Endothelial cell of umbilical vein (primary cell): Measurements from ENCODE around the gene P2RY1. TPM values are rescaled to one million over a fixed set of nuclear protein-coding genes. Genes with fewer than 3 reads are reported as not detected.

Experiments used
- BruUV-seq: library from RNA; stranded (reverse); fragments of 400-500 nt; replicated peaks from 2 replicates; lab custom pipeline; 2021; lab: Mats Ljungman, UMichigan
- CTCF ChIA-PET: fragments of 300-600, 350-600 bp; sonication (Branson Sonifier 250); formaldehyde crosslinking; loops from one replicate; lab custom pipeline; 2021; ENCODE audit warnings: antibody characterized with exemption, inconsistent platforms; lab: Charles Lee
- POLR2A ChIA-PET: fragments of 300-600, 350-600 bp; sonication (Branson Sonifier 250); formaldehyde crosslinking; loops from one replicate; lab custom pipeline; 2021; ENCODE audit warnings: antibody characterized with exemption, inconsistent platforms; lab: Charles Lee
- DNase-seq: peaks from one replicate; pipeline ENCODE4 v3.0.0-alpha.2; 2011; ENCODE audit warnings: low read depth, low spot score
- FAIRE-seq: peaks from 2 replicates; lab custom pipeline; 2011; peaks lifted over from hg19 to GRCh38; lab: Jason Lieb, UNC
- H2AFZ ChIP-seq: 2 replicates; pipeline ENCODE4 v1.6.0; 2012; ENCODE audit warnings: low read depth, low read length, control low read depth, inconsistent platforms
- H3K27ac ChIP-seq: 2 replicates; pipeline ENCODE4 v1.5.1; 2011; ENCODE audit warnings: low read depth, mild to moderate bottlenecking, control low read depth, low read length, moderate library complexity; ENCODE audit not compliant: insufficient read depth
- H3K27me3 ChIP-seq, 2 experiments: 2 replicates each; pipeline versions ENCODE4 v1.6.0 to v1.6.1; 2011; ENCODE audit warnings: low read length in 2 of 2, mixed read lengths in 1 of 2; ENCODE audit not compliant: control insufficient read depth in 2 of 2, insufficient read depth in 2 of 2
- H3K36me3 ChIP-seq, 2 experiments: 2 replicates in 1 of 2; 3 replicates in 1 of 2; pipeline ENCODE4 v1.5.1; 2011; ENCODE audit warnings: low read length in 2 of 2, mild to moderate bottlenecking in 1 of 2, moderate library complexity in 1 of 2; ENCODE audit not compliant: control insufficient read depth in 2 of 2, insufficient read depth in 2 of 2; ENCODE audit errors: extremely low read depth in 1 of 2
- H3K4me1 ChIP-seq: 3 replicates; pipeline ENCODE4 v1.5.1; 2011; ENCODE audit warnings: mild to moderate bottlenecking, low read length; ENCODE audit not compliant: control insufficient read depth, insufficient read depth; ENCODE audit errors: extremely low read depth
- H3K4me2 ChIP-seq: 2 replicates; pipeline ENCODE4 v1.6.1; 2011; ENCODE audit warnings: low read length, control low read depth, mixed read lengths; ENCODE audit not compliant: insufficient read depth
- H3K4me3 ChIP-seq, 3 experiments: fragments of 200-600 bp in 1 of 3; sonication (generic), shearing (Covaris generic) in 1 of 3; replicated peaks in 1 of 3; 2 replicates each; pipeline ENCODE4 v1.5.1; 2011 to 2016; ENCODE audit warnings: control low read depth in 3 of 3, low read length in 3 of 3, mild to moderate bottlenecking in 2 of 3, inconsistent platforms in 1 of 3, low read depth in 1 of 3, moderate library complexity in 1 of 3; ENCODE audit not compliant: insufficient read depth in 1 of 3
- H3K79me2 ChIP-seq: 2 replicates; pipeline ENCODE4 v1.6.0; 2012; ENCODE audit warnings: low read length, inconsistent platforms; ENCODE audit not compliant: control insufficient read depth, insufficient read depth
- H3K9ac ChIP-seq: replicated peaks from 2 replicates; pipeline ENCODE3; 2011; ENCODE audit warnings: low read length, control low read depth; ENCODE audit not compliant: insufficient read depth; ENCODE audit errors: extremely low read depth
- H3K9me1 ChIP-seq: replicated peaks from 3 replicates; pipeline ENCODE4 v1.6.0; 2011; ENCODE audit warnings: mild to moderate bottlenecking, low read length; ENCODE audit not compliant: control insufficient read depth, insufficient read depth; ENCODE audit errors: extremely low read depth
- H3K9me3 ChIP-seq: replicated peaks from 2 replicates; pipeline ENCODE4 v1.5.1; 2012; ENCODE audit warnings: low read length, inconsistent platforms; ENCODE audit not compliant: control insufficient read depth, insufficient read depth
- H4K20me1 ChIP-seq: replicated peaks from 2 replicates; pipeline ENCODE3; 2011; ENCODE audit warnings: mild to moderate bottlenecking, low read length; ENCODE audit not compliant: control insufficient read depth, insufficient read depth; ENCODE audit errors: extremely low read depth
- CTCF ChIP-seq, 2 donors: IDR thresholded peaks; 1 replicate in 1 of 2; 2 replicates in 1 of 2; pipeline ENCODE4 v1.5.1; 2011; ENCODE audit warnings: low read length in 2 of 2, mild to moderate bottlenecking in 2 of 2, moderate library complexity in 2 of 2, control low read depth in 1 of 2, inconsistent platforms in 1 of 2, low read depth in 1 of 2; ENCODE audit not compliant: insufficient read depth in 1 of 2; ENCODE audit errors: extremely low read depth in 1 of 2
- GATA2 ChIP-seq: IDR thresholded peaks from 2 replicates; pipeline ENCODE4 v1.7.0; 2011; ENCODE audit warnings: low read depth, mild to moderate bottlenecking, moderate library complexity, mixed read lengths, low read length; ENCODE audit not compliant: insufficient read length, insufficient read depth
- MAX ChIP-seq: IDR thresholded peaks from 2 replicates; pipeline ENCODE4 v1.6.1; 2011; ENCODE audit not compliant: insufficient read depth, insufficient read length
- dilution Hi-C: fragments of 300-500 bp; cut with MboI; formaldehyde crosslinking; loops from one replicate; pipeline ENCODE4 v1.15.0; 2019; ENCODE audit warnings: low sequenced_read_pairs; ENCODE audit not compliant: extremely low pct_ligation_motif_present
- intact Hi-C: fragments of 100-400 bp; cut with micrococcal nuclease; formaldehyde crosslinking; loops from one replicate; pipeline ENCODE4 v1.10.0; 2022
- polyA plus RNA-seq, 4 experiments: library from polyadenylated mRNA; depleted of rRNA in 3 of 4; stranded (reverse) in 3 of 4; unstranded in 1 of 4; fragments of >200 nt; gene quantifications; 2 replicates each; pipeline versions ENCODE4 v1.2.1 to v1.2.3, GENCODE V29; 2011 to 2012; ENCODE audit warnings: missing spikeins in 1 of 4
- total RNA-seq: library from RNA; stranded (reverse); gene quantifications from 2 replicates; pipeline ENCODE4 v1.2.3, GENCODE V29; 2021

P2RY1 gene
- total and polyA plus RNA-seq, 2 donors (not counting 3 experiments of a cell fraction or from before 2014, with no cell fraction given), result 0.81 to 1.7 TPM

- FAIRE-seq (no peak), DNase-seq (no peak)
- Histone ChIP-seq H4K20me1 (no peaks in the 10 kb centered on the region), H3K4me1 (no peaks in the 10 kb centered on the region), H3K27ac (no peak overlapping the region), H3K27me3 (no peaks in the 10 kb centered on the region), H3K4me3 (no peak overlapping the region), H2AFZ (no peak overlapping the region), H3K9me3 (no peaks in the 10 kb centered on the region), H3K9ac (no peak overlapping the region), H3K36me3 (no peaks in the 10 kb centered on the region), H3K79me2 (no peaks in the 10 kb centered on the region), H3K9me1 (no peaks in the 10 kb centered on the region), H3K4me2 (no peak overlapping the region)
- TF ChIP-seq MAX, result no peak
- no peak for TF ChIP-seq GATA2
- TF ChIP-seq CTCF (IDR thresholded peaks at IDR 0.05; ENCODE audit: extremely low read depth in 1 of 2, insufficient read depth in 1 of 2, low read depth in 1 of 2, low read length in 2 of 2), result no peak
- BruUV-seq, result no TSS peak
- ChIA-PET CTCF (no interaction called here), POLR2A (no interaction called here)
- dilution Hi-C loops (no loop called here), intact Hi-C loops (no loop called here)
These were observed 47.8 kb upstream of the P2RY1 start for GRCh38 chr3:152786977-152787681.
